Fibroblast of skin of abdomen (primary cell): ENCODE measurements around the gene RRP15. TPM values are rescaled to one million over a fixed set of nuclear protein-coding genes. Genes with fewer than 3 reads are reported as not detected.

ENCODE experiments used
- DNase-seq: peaks from one replicate; pipeline ENCODE4 v3.0.0-alpha.2; 2013
- polyA plus RNA-seq, 2 experiments: library from polyadenylated mRNA; unstranded; fragments of 120-200 nt; gene quantifications; one replicate each; pipeline ENCODE4 v1.2.1, GENCODE V29; 2013; ENCODE audit not compliant: insufficient read length in 2 of 2

RRP15 gene
- polyA plus RNA-seq (2013, experiment 1 of 2; ENCODE audit: insufficient read length) = 18.8 TPM
- 17.5 TPM for polyA plus RNA-seq (2013, experiment 2 of 2; ENCODE audit: insufficient read length)

GRCh38 chr1:218284917-218285635 is at the start of gene RRP15:
TSS of gene RRP15 (plus strand) at chr1:218285293. CDS start at chr1:218285317, 24 bp downstream.
- peak; percentile 88 for DNase-seq

DNA sequence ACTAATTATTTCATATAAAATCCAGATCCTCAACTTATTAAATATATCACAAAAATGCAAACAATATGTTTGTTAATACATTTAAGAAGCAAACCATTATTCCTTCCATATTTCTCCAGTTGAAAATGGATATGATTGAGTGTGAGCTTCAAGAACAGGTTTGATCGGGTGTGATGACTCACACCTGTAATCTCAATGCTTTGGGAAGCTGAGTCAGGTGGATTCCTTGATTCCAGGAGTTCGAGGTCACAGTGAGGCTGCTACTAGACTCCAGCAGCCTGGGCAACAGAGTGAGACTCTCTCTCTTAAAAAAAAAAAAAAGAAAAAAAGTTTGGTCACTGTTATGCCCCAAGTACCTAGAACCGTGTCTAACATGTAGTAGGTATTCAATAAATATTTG is 42.9 kb upstream of the RRP15 start:
- no peak for DNase-seq

DNA sequence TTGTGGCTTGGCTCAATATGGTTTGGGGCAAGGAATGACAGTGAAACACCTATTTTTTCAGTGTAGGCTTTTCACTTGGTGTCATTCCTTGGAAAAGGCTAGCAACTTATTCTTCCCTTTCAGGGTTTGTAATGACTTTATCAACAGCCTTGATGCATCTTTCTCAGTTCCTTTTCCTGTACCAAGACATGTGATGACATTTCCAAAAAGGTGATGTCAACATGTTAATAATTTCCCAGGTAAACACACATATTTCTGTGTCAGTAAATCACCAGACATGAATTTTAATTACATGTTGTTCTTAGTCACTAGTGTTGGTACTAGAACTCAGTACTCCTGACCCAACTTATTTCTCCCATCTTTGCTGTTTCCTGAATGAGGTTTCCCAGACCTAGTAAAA is 37.8 kb upstream of the RRP15 start:
- DNase-seq = no peak

GRCh38 chr1:218249338-218250140 is 35.6 kb upstream of the RRP15 start:
- DNase-seq = no peak

DNA sequence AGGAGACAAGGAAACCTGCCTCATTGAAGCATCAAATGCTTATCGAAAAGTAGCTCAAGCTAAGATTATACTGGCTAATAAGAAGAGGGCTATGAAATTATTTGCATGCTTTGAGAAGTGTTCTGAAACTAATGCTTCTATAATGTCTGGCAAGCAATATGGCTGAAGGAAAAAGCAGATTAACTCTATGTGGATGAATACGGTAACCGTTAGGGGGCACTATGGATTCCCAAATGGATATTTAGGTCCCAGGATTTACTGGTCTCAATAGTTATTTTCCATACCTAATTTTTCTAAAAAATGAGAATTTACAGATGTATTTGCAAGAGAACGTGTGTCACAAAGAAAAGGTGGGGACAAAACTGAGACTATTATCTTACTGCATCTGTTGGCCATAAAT is 34.6 kb upstream of the RRP15 start:
- DNase-seq = no peak

- DNase-seq = no peak
Measured at GRCh38 chr1:218254296-218254946, 30.7 kb upstream of the RRP15 start.

- DNase-seq = no peak
Measured at GRCh38 chr1:218255090-218255489, 30.0 kb upstream of the RRP15 start.

DNA sequence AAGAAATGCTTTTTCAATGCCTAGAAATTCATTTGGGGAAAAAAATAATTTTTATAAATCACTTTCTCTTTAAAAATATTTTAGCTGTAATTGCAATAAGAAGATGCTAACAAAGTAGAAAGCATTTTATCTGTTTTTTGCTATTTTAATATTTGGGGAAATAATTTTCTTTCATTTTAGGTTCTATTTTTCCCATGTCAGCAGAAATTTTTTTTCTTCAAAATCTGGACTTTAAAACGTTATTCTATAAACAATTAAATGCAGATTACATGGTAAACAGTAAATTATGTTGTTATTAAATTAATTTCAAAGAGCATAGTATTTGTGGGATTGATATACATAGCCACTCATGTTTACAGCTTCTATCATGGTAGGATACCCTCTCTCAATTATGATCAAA is 27.7 kb upstream of the RRP15 start:
- DNase-seq = no peak

DNA sequence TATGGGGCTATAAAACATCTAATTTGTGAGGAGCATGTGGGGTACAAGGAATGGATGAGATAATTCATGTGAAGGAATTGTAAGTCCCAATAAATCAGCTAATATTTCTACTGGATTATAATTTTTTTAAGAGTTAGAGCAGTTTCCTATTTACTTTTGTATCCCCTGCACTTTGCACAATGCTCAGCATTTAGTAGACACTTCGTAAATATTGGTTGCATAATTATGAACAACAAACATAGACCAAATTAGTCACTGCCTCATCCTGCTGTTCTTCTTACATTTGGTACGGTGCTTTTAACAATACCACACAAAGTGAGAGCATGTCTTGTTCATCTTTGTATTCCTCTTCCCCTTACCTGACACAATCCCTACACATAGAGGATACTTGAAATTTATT is 27.1 kb upstream of the RRP15 start:
- DNase-seq = no peak

DNA sequence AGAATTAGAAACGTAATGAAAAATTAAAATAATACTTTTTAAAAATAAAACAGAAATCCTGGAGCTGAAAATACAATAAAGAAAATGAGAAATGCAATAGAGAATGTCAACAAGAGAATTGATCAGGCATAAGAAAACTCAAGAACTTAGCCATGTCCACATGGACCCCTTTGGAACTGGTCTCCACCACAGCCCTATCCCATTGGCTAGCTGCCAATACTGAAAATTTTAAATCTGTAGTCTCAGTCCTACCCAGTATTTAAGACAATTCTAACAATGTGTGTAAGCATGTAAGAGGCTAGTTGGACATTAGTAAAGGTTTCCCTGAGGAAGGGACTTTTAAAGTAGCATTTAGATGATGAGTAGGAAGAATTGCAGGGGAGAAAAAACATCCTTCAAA is 25.8 kb upstream of the RRP15 start:
- no peak for DNase-seq

- no peak for DNase-seq
Measured at GRCh38 chr1:218259800-218260199, 25.3 kb upstream of the RRP15 start.

GRCh38 chr1:218262259-218262658 is 22.8 kb upstream of the RRP15 start:
- no peak for DNase-seq

GRCh38 chr1:218266356-218266755 is 18.7 kb upstream of the RRP15 start:
- DNase-seq = no peak

- no peak for DNase-seq
Measured at GRCh38 chr1:218272366-218272765, 12.7 kb upstream of the RRP15 start.

- DNase-seq = no peak
Measured at GRCh38 chr1:218273762-218274479, 11.2 kb upstream of the RRP15 start.

- DNase-seq = no peak
Measured at GRCh38 chr1:218274511-218274910, 10.6 kb upstream of the RRP15 start.

- no peak for DNase-seq
Measured at GRCh38 chr1:218275823-218276222, 9.3 kb upstream of the RRP15 start.

DNA sequence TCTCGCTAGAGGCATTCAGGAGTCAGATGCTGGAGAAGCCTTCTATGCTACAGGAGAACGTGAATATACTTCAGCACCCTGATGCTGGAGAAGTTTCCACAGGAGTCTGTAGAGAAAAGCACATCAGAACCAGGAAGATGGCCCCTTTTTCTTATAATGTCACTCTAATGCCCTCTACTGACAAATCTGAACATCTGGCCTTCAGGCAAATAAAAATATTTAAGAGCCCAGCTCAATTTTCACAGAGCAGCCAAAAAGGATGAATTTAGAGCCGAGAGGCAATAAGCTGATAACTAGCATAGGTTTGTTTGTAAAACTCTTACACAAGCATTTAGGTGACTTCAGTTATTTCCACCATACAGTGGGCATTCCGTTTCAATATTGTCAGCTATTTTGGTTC is 3.8 kb upstream of the RRP15 start:
- no peak for DNase-seq

DNA sequence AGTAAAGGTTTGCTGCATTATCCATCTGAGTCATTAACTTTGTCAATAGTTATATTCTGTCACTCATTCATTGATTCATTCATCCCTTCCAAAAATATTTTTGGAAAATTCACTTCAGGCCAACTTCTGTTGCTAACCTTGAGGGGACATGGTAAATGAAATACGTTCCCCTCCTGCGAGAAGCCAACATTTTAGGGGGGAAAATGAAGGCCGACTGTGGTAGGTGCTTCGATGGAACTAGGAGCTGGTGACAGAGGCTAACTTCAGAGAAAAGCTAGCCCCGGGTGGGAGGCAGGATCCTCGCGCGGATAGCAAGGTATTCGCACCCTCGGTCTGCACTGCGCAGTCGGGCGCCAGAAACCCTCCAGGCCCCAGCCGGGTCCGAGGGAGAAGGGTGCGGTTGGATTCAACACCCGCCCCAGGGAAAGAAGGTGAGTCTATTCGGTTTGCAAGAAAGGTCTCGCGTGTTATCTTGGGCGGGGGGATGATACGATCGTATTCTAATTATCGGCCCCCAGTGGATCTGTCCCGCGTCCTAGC is 646 bp upstream of the RRP15 start:
- DNase-seq = no peak

- DNase-seq = no peak
Measured at GRCh38 chr1:218292515-218292914, 7.4 kb downstream of the RRP15 start.

- DNase-seq = peak; percentile 27
Measured at GRCh38 chr1:218294546-218294945, 9.5 kb downstream of the RRP15 start.

GRCh38 chr1:218296162-218296561 is 11.1 kb downstream of the RRP15 start:
- DNase-seq = no peak
